Measurements from ENCODE around the gene RAB10. TPM values are rescaled to one million over a fixed set of nuclear protein-coding genes. Genes with fewer than 3 reads are reported as not detected.

RAB10 gene
- total RNA-seq, 2 experiments from 2014 or later, result 13.5 to 13.8 TPM

DNA sequence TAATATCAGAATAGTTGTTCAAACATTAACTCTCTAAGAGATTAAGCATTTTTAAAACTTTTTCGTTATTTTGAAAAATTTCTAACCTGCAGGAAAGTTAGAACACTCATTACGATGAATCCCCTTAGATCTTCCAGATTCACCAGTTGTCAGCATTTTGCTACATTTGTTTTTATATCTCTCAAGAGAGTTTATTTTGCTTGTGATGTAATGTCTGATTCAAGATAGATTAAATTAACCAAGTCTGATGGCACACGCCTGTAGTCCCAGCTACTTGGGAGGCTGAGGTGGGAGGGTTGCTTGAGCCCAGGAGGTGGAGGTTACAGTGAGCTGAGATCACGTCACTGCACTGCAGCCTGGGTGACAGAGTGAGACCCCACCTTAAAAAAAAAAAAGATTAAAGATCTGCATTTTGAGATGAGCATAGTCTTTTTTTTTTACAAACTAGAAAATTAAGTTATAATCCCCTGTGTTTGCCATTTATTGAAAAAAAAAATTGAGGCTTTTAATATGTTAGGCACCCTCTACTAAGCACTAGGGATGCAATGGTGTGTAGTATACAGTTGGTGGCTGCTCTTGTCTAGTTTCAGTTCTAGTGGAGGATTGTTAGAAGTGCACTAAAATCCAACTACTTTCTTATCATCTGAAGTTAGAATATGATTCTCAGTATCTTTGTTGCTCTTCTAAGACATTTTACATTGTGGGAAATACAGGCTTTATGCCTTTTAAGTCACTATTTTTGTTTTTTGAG lies 20.9 kb downstream of the RAB10 start:
- no peak for DNase-seq
- TF ChIP-seq, protein P1, sequence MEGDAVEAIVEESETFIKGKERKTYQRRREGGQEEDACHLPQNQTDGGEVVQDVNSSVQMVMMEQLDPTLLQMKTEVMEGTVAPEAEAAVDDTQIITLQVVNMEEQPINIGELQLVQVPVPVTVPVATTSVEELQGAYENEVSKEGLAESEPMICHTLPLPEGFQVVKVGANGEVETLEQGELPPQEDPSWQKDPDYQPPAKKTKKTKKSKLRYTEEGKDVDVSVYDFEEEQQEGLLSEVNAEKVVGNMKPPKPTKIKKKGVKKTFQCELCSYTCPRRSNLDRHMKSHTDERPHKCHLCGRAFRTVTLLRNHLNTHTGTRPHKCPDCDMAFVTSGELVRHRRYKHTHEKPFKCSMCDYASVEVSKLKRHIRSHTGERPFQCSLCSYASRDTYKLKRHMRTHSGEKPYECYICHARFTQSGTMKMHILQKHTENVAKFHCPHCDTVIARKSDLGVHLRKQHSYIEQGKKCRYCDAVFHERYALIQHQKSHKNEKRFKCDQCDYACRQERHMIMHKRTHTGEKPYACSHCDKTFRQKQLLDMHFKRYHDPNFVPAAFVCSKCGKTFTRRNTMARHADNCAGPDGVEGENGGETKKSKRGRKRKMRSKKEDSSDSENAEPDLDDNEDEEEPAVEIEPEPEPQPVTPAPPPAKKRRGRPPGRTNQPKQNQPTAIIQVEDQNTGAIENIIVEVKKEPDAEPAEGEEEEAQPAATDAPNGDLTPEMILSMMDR (IDR thresholded peaks at IDR 0.05), result no peak
- Histone ChIP-seq H3K4me1 (ENCODE audit: insufficient read depth, low read length) (peaks cover 33% of the 10 kb centered on the region), H3K36me3 (ENCODE audit: insufficient read depth, low read length) (no peaks in the 10 kb centered on the region), H3K27ac (ENCODE audit: low read depth in 1 of 2, low read length in 2 of 2) (no peak overlapping the region), H3K4me3 (ENCODE audit: low read length) (no peak overlapping the region), H3K27me3 (ENCODE audit: control insufficient read depth in 1 of 2, insufficient read depth in 2 of 2, low read length in 2 of 2) (no peaks in the 10 kb centered on the region), H3K9me3 (ENCODE audit: control insufficient read depth in 1 of 2, insufficient read depth in 1 of 2, low read length in 2 of 2) (no peaks in the 10 kb centered on the region)
- ChIA-PET CTCF (no interaction called here), POLR2A (interaction anchor here (0.7 kb wide), 1 partner anchor 19 kb away, joined by 6 read pairs; no protein-coding TSS in a partner anchor)
- H3K4me1 Mint-ChIP-seq (ENCODE audit: low read depth), result peaks cover 65% of the 10 kb centered on the region
- H3K36me3 Mint-ChIP-seq (ENCODE audit: low read depth), result peaks cover 43% of the 10 kb centered on the region
- no peaks in the 10 kb centered on the region for H3K27me3 Mint-ChIP-seq
- no peaks in the 10 kb centered on the region for H3K9me3 Mint-ChIP-seq
- no peak overlapping the region for H3K4me3 Mint-ChIP-seq
- intact Hi-C loops (cut with DNase I, micrococcal nuclease), result no loop called here
- no peak for ATAC-seq (ENCODE audit: poor library complexity)
- peak overlapping the region; percentile 56 for H3K27ac Mint-ChIP-seq

DNA sequence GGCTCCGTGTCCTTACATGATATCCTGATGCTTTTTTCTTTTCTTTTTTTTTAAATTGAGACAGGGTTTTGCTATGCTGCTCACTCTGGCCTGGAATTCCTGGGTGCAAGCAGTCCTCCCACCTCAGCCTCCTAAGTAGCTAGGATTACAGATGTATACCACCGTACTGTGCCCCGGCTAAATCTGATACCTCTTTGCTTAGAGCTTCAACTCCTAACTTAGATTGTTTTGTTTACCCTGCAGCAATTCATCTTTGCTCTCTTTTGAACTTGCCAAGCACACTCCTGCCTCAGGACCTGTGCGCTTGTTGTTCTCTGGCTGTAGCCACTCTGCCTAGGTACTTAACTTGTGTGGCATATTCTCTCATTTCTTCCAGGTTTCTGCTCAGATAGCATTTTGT lies 24.5 kb downstream of the RAB10 start:
- H3K9me3 Mint-ChIP-seq, result no peaks in the 10 kb centered on the region
- no peak overlapping the region for H3K4me3 ChIP-seq (ENCODE audit: low read length)
- no peaks in the 10 kb centered on the region for H3K27me3 ChIP-seq (ENCODE audit: control insufficient read depth in 1 of 2, insufficient read depth in 2 of 2, low read length in 2 of 2)
- H3K27me3 Mint-ChIP-seq, result no peaks in the 10 kb centered on the region
- TF ChIP-seq, protein P1 (IDR thresholded peaks at IDR 0.05), result no peak
- H3K27ac ChIP-seq (ENCODE audit: low read depth in 1 of 2, low read length in 2 of 2), result no peak overlapping the region
- H3K4me3 Mint-ChIP-seq, result no peak overlapping the region
- no peaks in the 10 kb centered on the region for H3K9me3 ChIP-seq (ENCODE audit: control insufficient read depth in 1 of 2, insufficient read depth in 1 of 2, low read length in 2 of 2)
- H3K4me1 Mint-ChIP-seq (ENCODE audit: low read depth), result peaks cover 49% of the 10 kb centered on the region
- intact Hi-C loops (cut with DNase I, micrococcal nuclease), result no loop called here
- peaks cover 5% of the 10 kb centered on the region for H3K36me3 ChIP-seq (ENCODE audit: insufficient read depth, low read length)
- peak overlapping the region; percentile 5 for H3K27ac Mint-ChIP-seq
- peaks cover 19% of the 10 kb centered on the region for H3K4me1 ChIP-seq (ENCODE audit: insufficient read depth, low read length)
- no peak for DNase-seq
- H3K36me3 Mint-ChIP-seq (ENCODE audit: low read depth), result peaks cover 50% of the 10 kb centered on the region
- ChIA-PET CTCF (interaction anchor here (1.2 kb wide), 1 partner anchor 30 kb away, joined by 3 read pairs; no protein-coding TSS in a partner anchor), POLR2A (no interaction called here)
- ATAC-seq (ENCODE audit: poor library complexity), result no peak

DNA sequence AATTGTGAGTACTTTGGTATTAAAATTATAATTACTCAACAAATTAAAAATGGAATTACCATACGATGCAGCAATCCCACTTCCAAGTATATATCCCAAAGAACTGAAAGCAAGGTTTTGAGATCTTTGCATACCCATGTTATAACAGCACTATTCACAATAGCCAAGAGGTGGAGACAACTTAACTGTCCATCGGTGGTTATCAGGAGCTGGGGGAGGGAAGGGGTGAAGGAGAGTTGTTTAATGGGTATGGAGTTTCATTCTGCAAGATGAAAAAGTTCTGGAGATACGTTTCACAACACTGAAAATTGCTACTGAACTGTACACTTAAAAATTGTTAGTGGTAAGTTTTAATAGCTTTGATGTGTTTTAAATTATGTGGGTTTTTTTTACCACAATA lies 25.7 kb downstream of the RAB10 start:
- Mint-ChIP-seq H3K27ac (no peak overlapping the region), H3K4me3 (no peak overlapping the region), H3K36me3 (ENCODE audit: low read depth) (peaks cover 57% of the 10 kb centered on the region), H3K9me3 (no peaks in the 10 kb centered on the region), H3K27me3 (no peaks in the 10 kb centered on the region), H3K4me1 (ENCODE audit: low read depth) (peaks cover 43% of the 10 kb centered on the region)
- H3K27me3 ChIP-seq (ENCODE audit: control insufficient read depth in 1 of 2, insufficient read depth in 2 of 2, low read length in 2 of 2), result no peaks in the 10 kb centered on the region
- H3K4me1 ChIP-seq (ENCODE audit: insufficient read depth, low read length), result peaks cover 19% of the 10 kb centered on the region
- H3K9me3 ChIP-seq (ENCODE audit: control insufficient read depth in 1 of 2, insufficient read depth in 1 of 2, low read length in 2 of 2), result no peaks in the 10 kb centered on the region
- no peak overlapping the region for H3K4me3 ChIP-seq (ENCODE audit: low read length)
- TF ChIP-seq, protein P1 (IDR thresholded peaks at IDR 0.05), result no peak
- ATAC-seq (ENCODE audit: poor library complexity), result no peak
- POLR2A ChIA-PET, result interaction anchor here (1.8 kb wide), 1 partner anchor 26 kb away, joined by 6 read pairs; the partner anchor contains the start of gene RAB10
- DNase-seq, result no peak
- H3K27ac ChIP-seq (ENCODE audit: low read depth in 1 of 2, low read length in 2 of 2), result no peak overlapping the region
- CTCF ChIA-PET, result interaction anchor here (0.6 to 1.5 kb wide), 3 partner anchors 25 to 29 kb away, joined by 3 to 6 read pairs (median 3); partner anchors contain the start of gene RAB10
- H3K36me3 ChIP-seq (ENCODE audit: insufficient read depth, low read length), result peaks cover 5% of the 10 kb centered on the region
- intact Hi-C loops (cut with DNase I, micrococcal nuclease), result no loop called here
